Measurements from ENCODE around the gene FRMD4A.

Gene FRMD4A

GRCh38 chr10:13604357-13605040 is 726.2 kb downstream of the FRMD4A start:
- H3K27me3 Mint-ChIP-seq, result no peaks in the 10 kb centered on the region
- no peaks in the 10 kb centered on the region for H3K4me1 Mint-ChIP-seq (ENCODE audit: low read depth)
- no peak overlapping the region for H3K4me3 Mint-ChIP-seq
- no peak for DNase-seq
- no peak overlapping the region for H3K27ac Mint-ChIP-seq
- H3K36me3 Mint-ChIP-seq (ENCODE audit: low read depth), result peaks cover 77% of the 10 kb centered on the region
- no peaks in the 10 kb centered on the region for H3K9me3 Mint-ChIP-seq

GRCh38 chr10:13597909-13598308 is 732.8 kb downstream of the FRMD4A start:
- no peaks in the 10 kb centered on the region for H3K27me3 Mint-ChIP-seq
- H3K4me3 Mint-ChIP-seq, result no peak overlapping the region
- H3K36me3 Mint-ChIP-seq (ENCODE audit: low read depth), result peaks cover 73% of the 10 kb centered on the region
- H3K27ac Mint-ChIP-seq, result no peak overlapping the region
- DNase-seq, result no peak
- H3K4me1 Mint-ChIP-seq (ENCODE audit: low read depth), result peaks cover 13% of the 10 kb centered on the region
- no peaks in the 10 kb centered on the region for H3K9me3 Mint-ChIP-seq

- Mint-ChIP-seq H3K4me1 (ENCODE audit: low read depth) (peaks cover 19% of the 10 kb centered on the region), H3K27ac (no peak overlapping the region), H3K4me3 (no peak overlapping the region), H3K27me3 (no peaks in the 10 kb centered on the region), H3K36me3 (ENCODE audit: low read depth) (peaks cover 73% of the 10 kb centered on the region), H3K9me3 (no peaks in the 10 kb centered on the region)
- DNase-seq, result no peak
Observed at GRCh38 chr10:13594641-13595040, 736.1 kb downstream of the FRMD4A start.

Data from activated T-cell treated with anti-CD3 and anti-CD28 coated beads, Interleukin-2, amount 50 U/mL, for 24 hours (primary cell).